NB4 (cell line): Measurements from ENCODE around the gene TACC2.

ENCODE experiments used
- CTCF ChIP-seq: IDR thresholded peaks from one replicate; pipeline ENCODE4 v1.5.1; 2012; ENCODE audit warnings: low read depth, low read length
- POLR2A ChIP-seq: IDR thresholded peaks from 2 replicates; pipeline ENCODE4 v1.6.1; 2011; ENCODE audit warnings: mild to moderate bottlenecking; ENCODE audit not compliant: insufficient read length; ENCODE audit errors: extremely low read depth

DNA sequence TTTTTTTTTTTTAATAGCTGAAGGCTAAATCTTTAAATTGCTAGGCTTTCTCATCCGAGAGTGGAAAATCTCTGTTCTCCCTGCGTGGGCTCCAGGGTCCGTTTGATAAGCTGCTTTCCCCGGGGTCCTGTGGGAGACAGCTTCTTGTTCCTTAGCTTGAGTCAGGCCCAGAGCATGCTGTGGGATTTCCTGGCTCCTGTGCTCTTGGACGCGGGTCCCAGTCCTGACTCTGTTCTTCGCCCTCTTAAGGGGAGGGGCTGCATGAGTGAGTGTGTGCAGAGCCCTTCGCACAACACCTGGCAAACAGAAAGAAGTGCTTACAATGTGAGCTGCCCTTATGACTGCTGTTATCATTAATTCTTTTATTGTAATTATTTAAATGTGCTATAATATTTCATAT, 133.5 kb downstream of the TACC2 start:
- no peak for TF ChIP-seq CTCF
- TF ChIP-seq POLR2A, result no peak
